H1 (cell line): Measurements from ENCODE around the gene VMP1. TPM values are rescaled to one million over a fixed set of nuclear protein-coding genes. Genes with fewer than 3 reads are reported as not detected.

Experiments used
- CHD1 ChIP-seq: IDR thresholded peaks from 2 replicates; pipeline ENCODE4 v1.6.1; 2012; ENCODE audit warnings: low read depth, low read length, improper control_type of control experiment
- CHD2 ChIP-seq: IDR thresholded peaks from 2 replicates; pipeline ENCODE4 v1.6.1; 2012; ENCODE audit warnings: low read length, improper control_type of control experiment
- CHD7 ChIP-seq: fragments of 300-600 bp; sonication (generic); IDR thresholded peaks from 2 replicates; pipeline ENCODE4 v1.7.1; 2012; ENCODE audit warnings: low read length, moderate library complexity, mild to moderate bottlenecking, inconsistent platforms; ENCODE audit not compliant: insufficient replicate concordance
- EP300 ChIP-seq, 2 experiments: IDR thresholded peaks; 1 replicate in 1 of 2; 2 replicates in 1 of 2; pipeline ENCODE4 v1.6.1; 2011 to 2012; ENCODE audit warnings: low read depth in 2 of 2, low read length in 2 of 2, mild to moderate bottlenecking in 2 of 2, borderline replicate concordance in 1 of 2, inconsistent platforms in 1 of 2, moderate library complexity in 1 of 2
- KDM4A ChIP-seq: IDR thresholded peaks from one replicate; pipeline ENCODE4 v1.7.1; 2012; ENCODE audit warnings: low read depth, mild to moderate bottlenecking, moderate library complexity, low read length, inconsistent platforms; ENCODE audit not compliant: severe bottlenecking
- MAFK ChIP-seq: IDR thresholded peaks from 2 replicates; pipeline ENCODE4 v1.6.1; 2012; ENCODE audit warnings: low read depth, mild to moderate bottlenecking, improper control_type of control experiment, low read length
- POLR2A ChIP-seq, 2 experiments: IDR thresholded peaks; 1 replicate in 1 of 2; 2 replicates in 1 of 2; pipeline ENCODE4 v1.6.1; 2011; ENCODE audit warnings: low read depth in 2 of 2, low read length in 2 of 2, mild to moderate bottlenecking in 2 of 2; ENCODE audit errors: control extremely low read depth in 1 of 2
- RAD21 ChIP-seq, 2 experiments: IDR thresholded peaks in 1 of 2; conservative IDR thresholded peaks in 1 of 2; 2 replicates each; pipeline ENCODE4 v1.6.1; 2011; ENCODE audit warnings: low read depth in 2 of 2, low read length in 2 of 2, improper control_type of control experiment in 1 of 2, inconsistent platforms in 1 of 2, mild to moderate bottlenecking in 1 of 2, moderate library complexity in 1 of 2
- SAP30 ChIP-seq: fragments of 300-600 bp; sonication (generic); IDR thresholded peaks from 2 replicates; pipeline ENCODE4 v1.7.1; 2012; ENCODE audit warnings: low read length, moderate library complexity, mild to moderate bottlenecking, inconsistent platforms; ENCODE audit not compliant: insufficient read depth, insufficient replicate concordance
- TBP ChIP-seq: IDR thresholded peaks from 2 replicates; pipeline ENCODE4 v1.6.1; 2011; ENCODE audit warnings: low read depth, low read length, improper control_type of control experiment
- polyA plus RNA-seq, 7 experiments: library from polyadenylated mRNA; depleted of rRNA in 3 of 7; stranded (reverse) in 5 of 7; unstranded in 2 of 7; fragments of >200 nt in 5 of 7; fragments of 200-250 nt in 2 of 7; gene quantifications; 1 replicate in 5 of 7; 2 replicates in 1 of 7; 4 replicates in 1 of 7; pipeline versions ENCODE4 v1.2.1 to v1.2.3, GENCODE V29; 2011 to 2013; ENCODE audit warnings: missing spikeins in 2 of 7, mixed read lengths in 2 of 7
- total RNA-seq: library from RNA; stranded (reverse); fragmentation: NEBNext Ultra II Directional; extraction: Animal tissue kit (Norgen Biotek cat#: 25700); gene quantifications from 2 replicates; pipeline ENCODE4 v1.2.1, GENCODE V29; 2021

VMP1 gene
- total and polyA plus RNA-seq, 2 of the 8 experiments (the other 6 are each of a cell fraction or from before 2014, with no cell fraction given), result 45.0 to 92.7 TPM

- TF ChIP-seq CHD7 (peak; percentile 64), POLR2A (IDR thresholded peaks at IDR 0.05; ENCODE audit: control extremely low read depth in 1 of 2, low read depth in 2 of 2, low read length in 2 of 2) (peak; percentile 34 to 62), TBP (peak; percentile 61; the same call in 1 of the 2 replicates), KDM4A (no peak), CHD1 (peak; percentile 62), MAFK (no peak), RAD21 (IDR thresholded peaks at IDR 0.05 in 1 of 2, conservative IDR thresholded peaks at IDR 0.05 in 1 of 2; ENCODE audit: low read depth in 2 of 2, low read length in 2 of 2) (no peak; a peak in 1 of 4 replicates), EP300 (IDR thresholded peaks at IDR 0.05; ENCODE audit: borderline replicate concordance in 1 of 2, low read depth in 2 of 2, low read length in 2 of 2) (no peak), SAP30 (no peak), CHD2 (0 out of 2 replicates have a peak, but pooled peaks have one; percentile 20)
Measured at GRCh38 chr17:59840329-59841090, 133.1 kb downstream of the VMP1 start (continued).
